H1 (cell line): ENCODE data around the gene TRAPPC2B. TPM values are rescaled to one million over a fixed set of nuclear protein-coding genes. Genes with fewer than 3 reads are reported as not detected.

Experiments
- CTCF ChIA-PET: fragments of 300-600 bp; sonication (Branson Sonifier 250); formaldehyde crosslinking; loops from one replicate; lab custom pipeline; 2021; ENCODE audit not compliant: partially characterized antibody; lab: Charles Lee
- POLR2A ChIA-PET: fragments of 300-600 bp; sonication (Branson Sonifier 250); formaldehyde crosslinking; loops from one replicate; lab custom pipeline; 2021; ENCODE audit warnings: inconsistent platforms; ENCODE audit not compliant: partially characterized antibody; lab: Charles Lee
- DNase-seq, 2 experiments: peaks; one replicate each; pipeline versions ENCODE4 v3.0.0 to v3.0.0-alpha.2; 2010 to 2022; ENCODE audit warnings: low spot score in 2 of 2, low read depth in 1 of 2, mixed read lengths in 1 of 2
- FAIRE-seq: peaks from 2 replicates; lab custom pipeline; 2011; peaks lifted over from hg19 to GRCh38; lab: Jason Lieb, UNC
- H2AFZ ChIP-seq: 2 replicates; pipeline ENCODE4 v1.8.1; 2012; ENCODE audit warnings: low read length, inconsistent platforms
- H2AK5ac ChIP-seq: 2 replicates; pipeline ENCODE4 v1.6.1; 2013; ENCODE audit warnings: low read depth, low read length
- H2BK120ac ChIP-seq: replicated peaks from 2 replicates; pipeline ENCODE3; 2013; ENCODE audit warnings: low read depth, low read length, inconsistent platforms
- H2BK12ac ChIP-seq: 2 replicates; pipeline ENCODE4 v1.6.1; 2013; ENCODE audit warnings: low read depth, low read length
- H2BK15ac ChIP-seq: 2 replicates; pipeline ENCODE4 v1.6.1; 2013; ENCODE audit warnings: low read length
- H2BK20ac ChIP-seq: 2 replicates; pipeline ENCODE4 v1.6.1; 2013; ENCODE audit warnings: low read length
- H2BK5ac ChIP-seq: 2 replicates; pipeline ENCODE4 v1.6.1; 2013; ENCODE audit warnings: low read depth, low read length
- H3K14ac ChIP-seq: 2 replicates; pipeline ENCODE4 v1.6.1; 2013; ENCODE audit warnings: inconsistent platforms; ENCODE audit not compliant: insufficient read length
- H3K18ac ChIP-seq: 2 replicates; pipeline ENCODE4 v1.6.1; 2013; ENCODE audit warnings: low read length; ENCODE audit errors: extremely low read depth
- H3K23ac ChIP-seq: 2 replicates; pipeline ENCODE4 v1.6.1; 2013; ENCODE audit warnings: inconsistent platforms; ENCODE audit not compliant: insufficient read length
- H3K23me2 ChIP-seq: 2 replicates; pipeline ENCODE4 v1.6.1; 2013; ENCODE audit warnings: low read depth, low read length
- H3K27ac ChIP-seq: 2 replicates; pipeline ENCODE4 v1.6.1; 2011; ENCODE audit warnings: low read depth, low read length, inconsistent platforms
- H3K27me3 ChIP-seq, 4 experiments: replicated peaks in 1 of 4; 1 replicate in 1 of 4; 2 replicates in 3 of 4; pipeline versions ENCODE4 v1.6.1 to v1.8.1; 2011 to 2013; ENCODE audit warnings: low read length in 3 of 4, mild to moderate bottlenecking in 3 of 4, inconsistent platforms in 2 of 4, mixed read lengths in 2 of 4, moderate library complexity in 1 of 4; ENCODE audit not compliant: control insufficient read depth in 3 of 4, insufficient read depth in 3 of 4; ENCODE audit errors: extremely low read depth in 1 of 4
- H3K36me3 ChIP-seq, 4 experiments: 2 replicates each; pipeline versions ENCODE4 v1.6.1 to v1.8.1; 2011 to 2013; ENCODE audit warnings: mild to moderate bottlenecking in 4 of 4, low read length in 3 of 4, moderate library complexity in 2 of 4, control low read depth in 1 of 4, inconsistent platforms in 1 of 4; ENCODE audit not compliant: insufficient read depth in 4 of 4, control insufficient read depth in 2 of 4
- H3K4ac ChIP-seq: replicated peaks from 2 replicates; pipeline ENCODE3; 2013; ENCODE audit warnings: low read length, low read depth, mixed read lengths, inconsistent platforms; ENCODE audit not compliant: insufficient read length
- H3K4me1 ChIP-seq, 4 experiments: replicated peaks in 1 of 4; 1 replicate in 1 of 4; 2 replicates in 3 of 4; pipeline versions ENCODE4 v1.6.1 to v1.8.1; 2011 to 2013; ENCODE audit warnings: low read length in 3 of 4, inconsistent platforms in 2 of 4, mixed read lengths in 1 of 4; ENCODE audit not compliant: insufficient read depth in 4 of 4, control insufficient read depth in 3 of 4
- H3K4me2 ChIP-seq, 2 experiments: 2 replicates each; pipeline versions ENCODE4 v1.6.1 to v1.8.1; 2011 to 2013; ENCODE audit warnings: low read depth in 2 of 2, low read length in 2 of 2, control low read depth in 1 of 2, inconsistent platforms in 1 of 2, mild to moderate bottlenecking in 1 of 2; ENCODE audit not compliant: insufficient read depth in 1 of 2
- H3K4me3 ChIP-seq, 4 experiments: fragments of 200-600, 300-600 bp in 1 of 4; sonication (generic), shearing (Covaris generic), sonication (Bioruptor Twin) in 1 of 4; 2 replicates each; pipeline versions ENCODE4 v1.5.1 to v1.8.1; 2011 to 2016; ENCODE audit warnings: low read length in 4 of 4, low read depth in 3 of 4, control low read depth in 2 of 4, inconsistent platforms in 2 of 4, mild to moderate bottlenecking in 2 of 4, mixed read lengths in 1 of 4, moderate library complexity in 1 of 4; ENCODE audit not compliant: insufficient read depth in 2 of 4; ENCODE audit errors: extremely low read depth in 1 of 4
- H3K56ac ChIP-seq: replicated peaks from 2 replicates; pipeline ENCODE3; 2013; ENCODE audit warnings: low read depth, mild to moderate bottlenecking, mixed read lengths, low read length, inconsistent platforms; ENCODE audit not compliant: insufficient read length
- H3K79me1 ChIP-seq: 2 replicates; pipeline ENCODE4 v1.6.1; 2013; ENCODE audit warnings: low read depth, low read length, control low read depth
- H3K79me2 ChIP-seq, 2 experiments: 2 replicates each; pipeline versions ENCODE4 v1.6.1 to v1.8.1; 2012 to 2013; ENCODE audit warnings: low read length in 2 of 2, mild to moderate bottlenecking in 2 of 2, inconsistent platforms in 1 of 2; ENCODE audit not compliant: insufficient read depth in 2 of 2, control insufficient read depth in 1 of 2
- H3K9ac ChIP-seq, 4 experiments: replicated peaks in 1 of 4; 1 replicate in 1 of 4; 2 replicates in 3 of 4; pipeline versions ENCODE4 v1.6.1 to v1.8.1; 2011 to 2013; ENCODE audit warnings: low read depth in 3 of 4, low read length in 3 of 4, control low read depth in 2 of 4, mild to moderate bottlenecking in 2 of 4, moderate library complexity in 2 of 4, inconsistent platforms in 1 of 4; ENCODE audit errors: extremely low read depth in 1 of 4
- H3K9me3 ChIP-seq, 2 experiments: 2 replicates each; pipeline versions ENCODE4 v1.6.1 to v1.8.1; 2012 to 2013; ENCODE audit warnings: mild to moderate bottlenecking in 2 of 2, moderate library complexity in 2 of 2, control low read depth in 1 of 2, inconsistent platforms in 1 of 2, low read depth in 1 of 2, low read length in 1 of 2, mixed read lengths in 1 of 2; ENCODE audit not compliant: insufficient read depth in 2 of 2
- H4K20me1 ChIP-seq, 2 experiments: replicated peaks in 1 of 2; 2 replicates each; pipeline versions ENCODE3 to v1.8.1; 2011 to 2013; ENCODE audit warnings: inconsistent platforms in 2 of 2, low read length in 2 of 2, mild to moderate bottlenecking in 1 of 2; ENCODE audit not compliant: insufficient read depth in 2 of 2, control insufficient read depth in 1 of 2
- H4K5ac ChIP-seq: 2 replicates; pipeline ENCODE4 v1.6.1; 2013; ENCODE audit warnings: low read length, low read depth, mixed read lengths, inconsistent platforms; ENCODE audit not compliant: insufficient read length
- H4K8ac ChIP-seq: 2 replicates; pipeline ENCODE4 v1.8.0; 2013; ENCODE audit warnings: mild to moderate bottlenecking, moderate library complexity, low read length, inconsistent platforms; ENCODE audit not compliant: insufficient read depth; ENCODE audit errors: extremely low read depth
- H4K91ac ChIP-seq: replicated peaks from 2 replicates; pipeline ENCODE3; 2013; ENCODE audit warnings: low read length, mixed read lengths, inconsistent platforms; ENCODE audit not compliant: insufficient read length
- HDAC6 ChIP-seq: IDR thresholded peaks from one replicate; pipeline ENCODE4 v1.7.1; 2012; ENCODE audit warnings: low read depth, mild to moderate bottlenecking, inconsistent platforms, low read length, moderate library complexity
- KDM4A ChIP-seq: IDR thresholded peaks from one replicate; pipeline ENCODE4 v1.7.1; 2012; ENCODE audit warnings: low read depth, mild to moderate bottlenecking, moderate library complexity, low read length, inconsistent platforms; ENCODE audit not compliant: severe bottlenecking
- POU5F1 ChIP-seq: IDR thresholded peaks from 2 replicates; pipeline ENCODE4 v1.6.1; 2011; ENCODE audit warnings: low read depth, mild to moderate bottlenecking, low read length, moderate library complexity
- SIN3A ChIP-seq, 2 experiments: IDR thresholded peaks in 1 of 2; conservative IDR thresholded peaks in 1 of 2; 2 replicates each; pipeline ENCODE4 v1.6.1; 2011 to 2012; ENCODE audit warnings: low read length in 2 of 2, improper control_type of control experiment in 1 of 2, low read depth in 1 of 2, mild to moderate bottlenecking in 1 of 2
- SP2 ChIP-seq: IDR thresholded peaks from 2 replicates; pipeline ENCODE4 v1.6.1; 2012; ENCODE audit warnings: mild to moderate bottlenecking, low read length, inconsistent platforms
- TBP ChIP-seq: IDR thresholded peaks from 2 replicates; pipeline ENCODE4 v1.6.1; 2011; ENCODE audit warnings: low read depth, low read length, improper control_type of control experiment
- TEAD4 ChIP-seq: IDR thresholded peaks from 2 replicates; pipeline ENCODE4 v1.6.1; 2012; ENCODE audit warnings: low read depth, low read length, inconsistent platforms, mixed read lengths
- WGBS, 2 experiments: shearing (Covaris generic) in 1 of 2; methylation state at CpG; one replicate each; pipeline versions ENCODE4 v1.1.6 to v1.1.7; 2013 to 2015; ENCODE audit warnings: low lambda C conversion rate in 2 of 2, mixed read lengths in 2 of 2, inconsistent platforms in 1 of 2, low coverage in 1 of 2, missing lambda C conversion rate in 1 of 2; ENCODE audit not compliant: insufficient replicate concordance in 2 of 2, insufficient coverage in 1 of 2, insufficient read length in 1 of 2; ENCODE audit errors: extremely low coverage in 1 of 2, missing lambda C conversion rate in 1 of 2; 5-methylcytosine and 5-hydroxymethylcytosine counted together
- polyA plus RNA-seq, 7 experiments: library from polyadenylated mRNA; depleted of rRNA in 3 of 7; stranded (reverse) in 5 of 7; unstranded in 2 of 7; fragments of >200 nt in 5 of 7; fragments of 200-250 nt in 2 of 7; gene quantifications; 1 replicate in 5 of 7; 2 replicates in 1 of 7; 4 replicates in 1 of 7; pipeline versions ENCODE4 v1.2.1 to v1.2.3, GENCODE V29; 2011 to 2013; ENCODE audit warnings: missing spikeins in 2 of 7, mixed read lengths in 2 of 7
- total RNA-seq: library from RNA; stranded (reverse); fragmentation: NEBNext Ultra II Directional; extraction: Animal tissue kit (Norgen Biotek cat#: 25700); gene quantifications from 2 replicates; pipeline ENCODE4 v1.2.1, GENCODE V29; 2021
- TF ChIP-seq, protein P1 (sequence below): IDR thresholded peaks from 2 replicates; pipeline ENCODE4 v1.6.1; 2012; ENCODE audit warnings: inconsistent platforms
- TF ChIP-seq, protein P2 (sequence below): IDR thresholded peaks from 2 replicates; pipeline ENCODE4 v1.6.1; 2012; ENCODE audit warnings: low read length, inconsistent platforms

Gene TRAPPC2B
- total and polyA plus RNA-seq, 2 of the 8 experiments (the other 6 are each of a cell fraction or from before 2014, with no cell fraction given): 8.7 to 28.3 TPM

DNA sequence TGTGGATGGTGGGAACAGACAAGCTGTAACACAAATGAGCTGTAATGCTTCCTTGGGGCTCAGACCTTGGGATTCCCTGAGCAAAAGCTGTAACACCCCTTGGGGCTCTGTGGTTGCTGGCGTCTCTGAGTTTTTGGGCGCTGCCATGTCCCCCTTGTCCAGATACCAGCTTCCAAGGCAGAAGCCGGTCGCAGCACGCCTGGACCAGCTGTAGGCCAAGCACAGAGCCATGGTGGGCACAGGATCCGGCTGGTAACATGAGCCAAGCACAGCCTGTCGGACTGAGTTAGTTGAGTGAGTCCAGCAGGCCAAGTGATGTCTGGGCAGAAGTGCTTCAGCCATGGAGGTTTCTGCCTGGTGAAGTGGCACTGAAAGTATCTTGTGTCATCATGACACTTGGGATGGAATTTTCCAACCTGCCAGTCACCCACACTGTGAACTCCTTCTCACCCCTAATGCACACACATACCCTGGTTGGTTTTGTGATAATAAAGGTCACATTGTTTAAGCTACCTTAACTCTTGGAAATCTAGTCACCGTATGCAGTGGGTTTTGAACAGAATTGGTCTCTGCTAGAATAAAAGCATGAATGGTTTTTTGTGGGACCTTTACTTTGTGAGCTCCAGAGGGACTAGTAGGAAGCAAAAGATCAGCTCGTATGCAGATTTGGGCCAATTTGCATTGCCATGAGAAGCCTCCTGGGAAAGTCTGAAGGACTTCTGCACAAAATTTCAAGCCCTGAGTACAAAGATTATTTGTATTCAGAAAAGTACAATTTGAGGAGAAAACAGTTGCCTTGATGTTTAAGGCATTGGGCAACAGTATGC is 40.6 kb downstream of the TRAPPC2B start:
- no peaks in the 10 kb centered on the region for H3K79me2 ChIP-seq
- H3K9me3 ChIP-seq: no peaks in the 10 kb centered on the region
- DNase-seq: no peak
- POLR2A ChIA-PET: interaction anchor here (1.7 kb wide), 1 partner anchor 30 kb away, joined by 7 read pairs; no protein-coding TSS in a partner anchor
- H2AK5ac ChIP-seq: no peak overlapping the region
- H3K4me3 ChIP-seq: no peak overlapping the region
- no peaks in the 10 kb centered on the region for H4K20me1 ChIP-seq
- H4K5ac ChIP-seq: no peak overlapping the region
- CTCF ChIA-PET: interaction anchor here (0.5 to 0.9 kb wide), 3 partner anchors 10 to 182 kb away, joined by 3 to 4 read pairs (median 3); no protein-coding TSS in a partner anchor
- no peak overlapping the region for H2BK15ac ChIP-seq
- H3K23me2 ChIP-seq: no peaks in the 10 kb centered on the region
- H3K27me3 ChIP-seq: no peaks in the 10 kb centered on the region
- H2BK120ac ChIP-seq: no peak overlapping the region
- no peak overlapping the region for H3K27ac ChIP-seq
- H4K91ac ChIP-seq: no peak overlapping the region
- 0 out of 2 replicates have a peak overlapping the region, but pooled peaks have one; percentile 14 for H4K8ac ChIP-seq
- no peaks in the 10 kb centered on the region; the same call in 1 of the 2 replicates for H3K79me1 ChIP-seq
- no peak for FAIRE-seq
- no peak overlapping the region for H3K9ac ChIP-seq
- no peak overlapping the region for H3K4me2 ChIP-seq
- H2BK5ac ChIP-seq: no peak overlapping the region
- no peak overlapping the region for H3K56ac ChIP-seq
- H2AFZ ChIP-seq: no peak overlapping the region
- no peak overlapping the region for H3K14ac ChIP-seq
- H3K23ac ChIP-seq: no peak overlapping the region
- no peak overlapping the region for H3K18ac ChIP-seq
- no peak overlapping the region for H2BK20ac ChIP-seq
- H3K36me3 ChIP-seq: peaks cover 0 to 8% (median 3%) of the 10 kb centered on the region in 4 experiments; a peak in 5 of 8 replicates
- H3K4me1 ChIP-seq: peaks cover 0 to 3% (median 0%) of the 10 kb centered on the region in 4 experiments; a peak in 1 of 7 replicates
- 82% methylated on average over 9 of the region's 9 CpGs; no CpG with 5 or more reads in 1 of the 2 experiments for WGBS, 2 experiments
- no peak overlapping the region for H3K4ac ChIP-seq
- H2BK12ac ChIP-seq: no peak overlapping the region
- TF ChIP-seq SP2 (no peak), SIN3A (conservative IDR thresholded peaks at IDR 0.05 in 1 of 2, IDR thresholded peaks at IDR 0.05 in 1 of 2; ENCODE audit: low read depth in 1 of 2, low read length in 2 of 2) (no peak), TEAD4 (no peak), HDAC6 (no peak), POU5F1 (no peak), TBP (no peak), KDM4A (no peak)
- TF ChIP-seq, protein P1, sequence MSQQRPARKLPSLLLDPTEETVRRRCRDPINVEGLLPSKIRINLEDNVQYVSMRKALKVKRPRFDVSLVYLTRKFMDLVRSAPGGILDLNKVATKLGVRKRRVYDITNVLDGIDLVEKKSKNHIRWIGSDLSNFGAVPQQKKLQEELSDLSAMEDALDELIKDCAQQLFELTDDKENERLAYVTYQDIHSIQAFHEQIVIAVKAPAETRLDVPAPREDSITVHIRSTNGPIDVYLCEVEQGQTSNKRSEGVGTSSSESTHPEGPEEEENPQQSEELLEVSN: no peak
- TF ChIP-seq, protein P2, sequence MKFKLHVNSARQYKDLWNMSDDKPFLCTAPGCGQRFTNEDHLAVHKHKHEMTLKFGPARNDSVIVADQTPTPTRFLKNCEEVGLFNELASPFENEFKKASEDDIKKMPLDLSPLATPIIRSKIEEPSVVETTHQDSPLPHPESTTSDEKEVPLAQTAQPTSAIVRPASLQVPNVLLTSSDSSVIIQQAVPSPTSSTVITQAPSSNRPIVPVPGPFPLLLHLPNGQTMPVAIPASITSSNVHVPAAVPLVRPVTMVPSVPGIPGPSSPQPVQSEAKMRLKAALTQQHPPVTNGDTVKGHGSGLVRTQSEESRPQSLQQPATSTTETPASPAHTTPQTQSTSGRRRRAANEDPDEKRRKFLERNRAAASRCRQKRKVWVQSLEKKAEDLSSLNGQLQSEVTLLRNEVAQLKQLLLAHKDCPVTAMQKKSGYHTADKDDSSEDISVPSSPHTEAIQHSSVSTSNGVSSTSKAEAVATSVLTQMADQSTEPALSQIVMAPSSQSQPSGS: no peak
